Activated T-helper 9 cell treated with anti-CD3 and anti-CD28 coated beads, Interleukin-2, amount 50 U/mL, for 16 hours (primary cell): ENCODE results near the gene STOML2.
A peak's percentile ranks its signal among the peaks of the same experiment; 100 is the strongest.
"Not testable (repeated sequence)": the region's sequence is repeated elsewhere in the genome, so short reads cannot be mapped to it uniquely, and the experiment has no call there.

Experiments
- DNase-seq: peaks from one replicate; pipeline ENCODE4 v3.0.0-alpha.2; 2020; ENCODE audit warnings: low read depth

Gene STOML2

GRCh38 chr9:35102769-35103659 is at the start of gene STOML2:
STOML2 (minus strand) TSS chr9:35103131; CDS start chr9:35103094, 37 bp downstream.
- peak; percentile 89 for DNase-seq

GRCh38 chr9:35147941-35148563 is 45.1 kb upstream of the STOML2 start:
- not testable (repeated sequence) for DNase-seq

- DNase-seq, result no peak
These were observed 39.1 kb upstream of the STOML2 start for GRCh38 chr9:35142037-35142436.

- no peak for DNase-seq
These were observed 37.2 kb upstream of the STOML2 start for GRCh38 chr9:35140093-35140492.

- no peak for DNase-seq
These were observed 33.9 kb upstream of the STOML2 start for GRCh38 chr9:35136866-35137265.

GRCh38 chr9:35135988-35136387 is 33.1 kb upstream of the STOML2 start:
- DNase-seq, result no peak

- DNase-seq, result no peak
These were observed 32.0 kb upstream of the STOML2 start for GRCh38 chr9:35134920-35135319.

- DNase-seq, result peak; percentile 78
These were observed 14.1 kb upstream of the STOML2 start for GRCh38 chr9:35116898-35117551.

GRCh38 chr9:35116539-35116897 is 13.6 kb upstream of the STOML2 start:
- no peak for DNase-seq

GRCh38 chr9:35115680-35116538 is 13.0 kb upstream of the STOML2 start, which contains the start of gene ATOSB:
ATOSB (minus strand) TSS chr9:35115862; CDS start chr9:35108274, 7,588 bp downstream.
- DNase-seq, result peak; percentile 89

GRCh38 chr9:35114840-35115628 is 12.1 kb upstream of the STOML2 start:
- no peak for DNase-seq

- peak; percentile 45 for DNase-seq
These were observed 11.3 kb upstream of the STOML2 start for GRCh38 chr9:35114113-35114839.

GRCh38 chr9:35112257-35113020 is 9.5 kb upstream of the STOML2 start:
- DNase-seq, result no peak

- DNase-seq, result peak; percentile 95
These were observed 8.3 kb upstream of the STOML2 start for GRCh38 chr9:35111001-35111933.

- DNase-seq, result no peak
These were observed 7.4 kb upstream of the STOML2 start for GRCh38 chr9:35110327-35110761.

GRCh38 chr9:35108946-35109575 is 6.1 kb upstream of the STOML2 start:
- DNase-seq, result no peak

- no peak for DNase-seq
These were observed 5.5 kb upstream of the STOML2 start for GRCh38 chr9:35108461-35108860.
